ENCODE measurements around the gene EBPL.

Gene EBPL

DNA sequence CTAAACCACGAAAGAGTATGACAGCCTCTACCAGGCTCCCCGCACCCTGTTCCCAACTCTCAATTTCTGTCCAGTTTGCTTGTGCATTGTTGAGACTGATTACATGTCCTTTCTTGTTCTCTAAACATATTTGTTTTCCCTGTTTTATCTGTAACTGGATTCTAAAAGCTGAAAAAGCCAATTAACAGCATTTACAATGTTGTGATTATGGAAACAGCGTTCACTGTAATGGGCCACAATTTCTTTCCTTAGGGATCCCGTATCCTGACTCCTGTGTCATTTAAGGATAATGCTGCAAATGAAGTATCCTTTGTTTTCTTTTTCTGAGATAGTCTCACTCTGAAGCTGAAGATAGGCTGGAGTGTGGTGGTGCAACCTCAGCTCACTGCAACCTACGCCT is 20.5 kb downstream of the EBPL start:
- DNase-seq: no peak

DNA sequence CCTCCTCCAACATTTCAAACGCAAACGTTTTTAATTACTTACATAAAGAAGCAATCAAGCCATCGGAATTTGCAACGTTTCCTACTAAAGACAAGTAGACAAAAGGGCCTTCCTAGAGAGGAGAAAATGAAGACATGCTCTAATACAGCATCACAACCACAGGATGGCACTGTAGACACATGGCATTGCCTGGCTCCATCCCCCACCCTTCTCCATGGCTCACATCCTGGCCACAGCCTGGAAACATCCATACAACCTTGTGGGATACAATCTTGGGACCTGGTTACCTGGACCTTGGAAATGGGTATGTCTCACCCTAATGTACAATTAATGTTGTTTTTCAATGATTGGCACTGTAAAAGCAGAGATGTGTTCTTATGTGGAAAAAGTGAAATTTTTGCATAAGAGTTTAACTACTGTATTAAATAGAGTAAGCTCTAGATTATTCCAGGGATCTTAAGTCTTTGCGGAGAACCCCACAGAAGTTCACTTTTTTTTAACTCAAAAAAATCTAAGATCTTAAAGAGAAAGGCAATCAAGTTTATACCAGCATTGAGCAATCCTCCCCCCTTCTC is 21.5 kb downstream of the EBPL start:
- DNase-seq: peak in 1 of 2 donors; percentile 30

DNA sequence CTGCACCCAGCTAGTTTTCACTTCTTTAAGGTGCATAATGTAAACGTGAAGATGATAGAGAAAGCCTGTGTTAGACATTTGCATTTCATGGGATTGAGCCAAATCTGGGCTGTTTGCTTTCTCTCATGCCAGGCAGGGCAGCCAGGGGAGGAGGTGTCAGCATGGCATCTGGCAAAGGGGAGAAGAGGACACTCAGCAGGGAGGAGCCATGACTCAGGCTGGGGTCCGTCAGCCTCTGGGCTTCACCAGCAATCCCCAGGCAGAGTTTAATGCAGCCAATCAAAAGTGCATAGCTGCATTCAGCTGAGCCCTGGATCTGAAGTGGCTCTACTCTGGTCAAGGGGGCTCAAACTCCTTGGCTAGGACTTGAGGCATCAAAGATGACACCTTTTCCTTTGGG is 23.5 kb downstream of the EBPL start:
- DNase-seq: no peak

DNA sequence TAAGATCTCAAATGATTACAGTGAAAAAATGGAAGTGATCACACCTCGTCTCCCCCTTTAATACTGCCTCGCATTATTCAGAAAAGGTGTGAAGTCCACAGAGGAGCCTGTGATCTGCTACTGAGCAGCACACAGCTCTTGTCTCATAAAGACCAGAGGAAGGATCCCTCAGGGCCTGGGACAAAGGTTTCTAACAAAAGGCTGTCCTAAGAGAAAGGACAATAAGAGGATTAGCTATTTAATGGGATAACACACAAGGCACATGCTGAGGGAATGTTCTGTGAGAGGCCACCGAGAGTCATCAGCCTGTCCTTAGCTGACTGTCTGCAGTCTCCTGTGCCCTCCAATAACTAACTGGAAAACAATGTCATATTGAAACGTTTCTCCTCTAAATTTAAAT is 26.7 kb downstream of the EBPL start:
- no peak for DNase-seq

DNA sequence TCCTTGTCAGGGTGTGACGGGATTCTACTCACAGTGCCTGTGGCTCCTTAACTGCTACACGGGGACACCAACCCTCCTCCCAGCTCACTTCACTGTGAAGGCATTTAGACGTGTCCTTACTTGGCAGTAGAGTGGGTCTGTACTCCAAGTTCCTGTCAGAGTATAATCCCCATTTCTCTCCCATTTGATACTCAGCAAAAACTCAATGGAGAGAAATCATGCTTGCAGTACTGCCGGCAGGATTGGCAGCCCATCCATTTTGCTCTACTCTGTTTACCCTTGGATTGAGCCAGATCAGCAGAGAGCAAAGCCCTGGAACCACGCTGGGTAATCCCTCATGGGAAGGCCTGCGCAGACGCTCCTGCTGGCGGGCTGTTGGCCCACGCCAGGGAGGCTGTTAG is 34.0 kb downstream of the EBPL start:
- DNase-seq: no peak

DNA sequence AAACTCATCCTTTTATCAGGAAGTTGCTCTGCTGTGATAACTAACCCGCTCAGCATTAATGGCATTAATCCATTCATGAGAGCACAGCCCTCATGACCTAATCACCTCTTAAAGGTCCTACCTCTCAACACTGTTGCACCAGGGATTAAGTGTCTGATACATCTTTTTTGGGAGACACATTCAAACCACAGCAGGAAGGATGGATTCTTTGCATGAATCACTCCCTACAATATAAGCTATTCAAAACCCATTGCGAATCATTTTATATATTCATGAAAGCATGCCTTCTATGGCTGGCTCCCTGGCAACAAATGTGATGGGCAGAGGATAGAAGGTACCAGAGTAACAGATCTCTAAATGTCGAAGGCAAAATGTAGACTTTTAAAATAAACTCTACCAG is 35.4 kb downstream of the EBPL start:
- DNase-seq: no peak

DNA sequence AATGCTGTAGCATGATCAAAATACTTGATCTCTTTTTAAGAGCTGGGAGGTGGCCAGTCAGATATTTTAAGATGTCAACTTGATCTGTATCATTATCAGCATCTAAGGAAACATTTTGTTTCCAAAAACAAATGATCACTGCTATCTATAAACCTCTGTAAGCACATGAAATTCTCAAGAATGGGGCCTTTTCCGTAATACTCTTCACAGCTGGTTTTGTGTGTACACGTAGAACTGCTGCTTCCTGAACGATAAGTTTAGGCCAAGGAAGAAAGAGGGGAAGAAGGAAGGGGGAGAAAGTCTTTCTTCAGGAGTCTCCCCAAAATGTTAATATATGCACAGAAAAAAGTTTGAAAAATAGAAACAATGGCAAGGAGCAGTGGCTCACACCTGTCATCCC is 37.3 kb downstream of the EBPL start:
- no peak for DNase-seq

DNA sequence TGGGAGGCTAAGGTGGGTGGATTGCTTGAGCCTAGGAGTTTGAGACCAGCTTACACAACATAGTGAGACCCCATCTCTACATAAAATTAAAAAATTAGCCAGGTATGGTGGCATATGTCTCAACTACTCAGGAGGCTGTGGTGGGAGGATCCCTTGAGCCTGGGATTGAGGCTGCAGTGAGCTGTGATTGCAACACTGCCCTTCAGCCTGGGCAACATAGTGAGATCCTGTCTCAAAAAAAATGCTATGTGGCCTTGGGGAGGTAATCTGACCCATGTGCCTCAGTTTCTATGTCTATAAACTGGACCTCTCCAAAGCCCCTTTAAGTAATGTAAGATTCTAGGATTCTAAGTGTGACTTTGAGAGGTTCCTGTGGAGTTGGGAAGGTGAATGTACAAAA is 37.8 kb downstream of the EBPL start:
- no peak for DNase-seq

DNA sequence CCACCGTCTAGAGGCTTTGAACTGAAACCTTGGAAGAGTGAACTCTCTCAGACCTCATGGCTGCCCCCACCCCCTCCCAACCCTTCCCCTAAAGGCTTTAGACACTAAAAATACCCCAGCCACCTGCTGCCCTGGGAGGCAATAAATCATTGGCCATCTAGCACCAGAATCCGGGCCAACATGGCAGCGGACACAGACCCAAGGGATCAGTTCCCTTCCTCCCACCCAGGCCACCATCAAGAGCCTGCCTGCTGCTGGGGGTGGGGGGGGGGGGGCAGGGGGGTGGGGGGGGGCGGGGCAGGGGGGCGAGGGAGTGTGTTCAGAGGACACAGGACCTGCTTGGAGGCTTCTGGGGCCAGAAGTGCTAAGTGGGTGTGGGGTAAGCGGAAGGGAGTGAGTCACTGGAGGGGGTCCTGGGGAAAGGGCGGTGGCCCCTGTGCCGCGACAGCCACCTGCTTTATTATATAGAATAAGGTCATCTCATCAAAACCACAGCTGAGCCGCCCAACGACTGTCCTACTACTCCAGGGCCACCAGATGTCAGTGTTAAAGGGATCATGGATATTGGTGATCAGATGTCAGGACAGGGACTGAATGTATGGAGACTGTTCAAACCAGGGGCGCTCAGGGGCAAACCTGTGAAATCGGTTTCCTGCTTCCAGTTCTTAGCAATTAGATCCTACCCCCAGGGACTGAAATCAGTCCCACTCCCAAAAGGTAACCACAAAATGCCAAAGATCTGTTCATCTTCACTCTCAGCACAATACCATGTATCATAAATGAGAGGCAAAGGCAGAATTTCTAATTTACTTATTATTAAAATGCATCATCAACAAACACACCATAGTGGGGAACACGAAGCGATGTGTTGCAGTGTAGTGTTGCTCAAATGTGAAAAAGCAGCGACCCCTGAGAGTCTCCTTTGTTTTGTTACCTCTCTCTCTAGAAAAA is 38.7 kb downstream of the EBPL start:
- DNase-seq: peak in 1 of 2 donors; percentile 22

DNA sequence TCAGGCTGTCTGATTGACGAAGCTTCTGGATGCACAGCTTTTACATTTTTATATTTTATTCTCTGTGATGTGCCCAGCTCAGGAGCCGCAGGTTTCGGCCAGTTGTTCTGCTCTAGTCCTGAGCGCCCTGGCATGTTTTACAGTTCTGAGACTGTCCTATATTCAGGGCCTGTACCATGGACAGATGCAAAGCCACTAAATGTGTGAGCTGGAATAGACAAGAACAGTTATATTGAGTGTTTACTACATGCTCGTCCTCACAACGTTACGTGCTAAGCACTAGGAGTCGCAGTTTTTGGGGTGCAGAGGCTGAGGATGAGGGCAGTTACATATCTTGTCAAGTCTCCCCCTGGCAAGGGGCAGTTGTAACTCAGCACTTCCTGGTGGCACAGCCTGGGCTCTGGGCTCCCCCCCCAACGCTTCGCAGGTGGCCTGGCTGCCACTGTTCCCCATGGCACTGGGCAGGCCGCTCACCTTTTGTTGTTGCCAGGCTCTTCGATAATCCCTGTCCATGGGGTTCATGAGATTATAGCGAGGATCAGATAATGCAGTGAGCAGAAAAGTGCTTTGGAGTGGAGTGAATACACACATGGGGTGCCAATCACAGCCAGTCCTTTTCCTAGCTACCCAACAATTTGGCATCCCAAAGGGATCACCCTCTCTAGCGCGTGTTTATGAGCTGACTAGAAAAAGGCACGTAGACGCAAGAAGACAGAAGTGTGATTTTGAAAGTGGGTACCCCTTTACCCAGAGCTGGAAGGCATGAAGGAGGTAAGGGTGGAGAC is 39.5 kb downstream of the EBPL start:
- no peak for DNase-seq

DNA sequence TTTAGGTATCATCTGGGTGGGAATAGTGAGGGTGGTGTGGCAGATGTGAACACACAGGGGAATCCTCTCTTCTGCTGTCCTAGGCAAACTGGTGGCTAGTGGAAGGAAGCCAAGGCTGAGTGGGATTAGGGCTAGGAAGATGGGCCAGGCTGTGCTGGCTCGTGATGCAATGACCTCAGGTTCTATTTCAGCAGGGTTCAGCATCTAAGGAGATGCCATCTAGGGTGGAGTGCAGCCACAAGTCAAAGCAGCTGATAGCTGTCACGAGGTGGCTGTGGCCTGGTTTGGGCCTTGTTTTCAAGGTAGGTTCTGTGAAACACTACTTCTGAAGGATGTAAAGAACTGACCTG is 41.3 kb downstream of the EBPL start:
- no peak for DNase-seq

DNA sequence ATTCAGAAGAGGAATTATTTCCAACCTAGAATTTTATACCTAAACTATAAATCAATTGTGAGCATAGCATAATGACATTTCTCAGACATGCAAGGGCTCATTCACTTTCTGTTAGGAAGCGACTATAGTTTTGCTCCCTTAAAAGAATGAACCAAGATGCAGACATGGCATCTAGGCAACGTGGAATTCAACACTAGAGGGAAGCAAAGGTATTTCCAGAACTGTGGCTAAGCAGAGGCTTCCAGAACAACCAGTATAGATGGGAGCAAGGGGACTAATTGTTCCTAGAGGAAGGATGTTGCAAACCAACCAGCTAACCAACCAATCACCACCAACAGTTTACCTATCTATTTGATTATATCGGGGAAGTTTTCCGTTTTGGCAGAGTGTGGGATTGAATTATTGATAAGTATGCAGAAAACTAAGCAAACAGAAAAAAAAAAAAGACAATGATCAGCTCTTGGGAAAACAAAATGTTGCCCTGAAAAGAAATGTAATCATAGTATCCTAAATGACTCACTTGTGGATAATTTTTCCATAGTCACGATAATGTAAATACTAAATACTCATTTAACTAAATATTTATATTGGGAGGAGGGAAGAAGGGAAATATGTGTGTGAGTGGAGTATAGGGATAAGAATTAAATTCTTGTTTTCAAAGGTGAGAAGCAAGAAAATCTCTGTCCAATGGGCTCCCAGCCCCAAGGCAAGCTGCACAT is 41.9 kb downstream of the EBPL start:
- DNase-seq: no peak

DNA sequence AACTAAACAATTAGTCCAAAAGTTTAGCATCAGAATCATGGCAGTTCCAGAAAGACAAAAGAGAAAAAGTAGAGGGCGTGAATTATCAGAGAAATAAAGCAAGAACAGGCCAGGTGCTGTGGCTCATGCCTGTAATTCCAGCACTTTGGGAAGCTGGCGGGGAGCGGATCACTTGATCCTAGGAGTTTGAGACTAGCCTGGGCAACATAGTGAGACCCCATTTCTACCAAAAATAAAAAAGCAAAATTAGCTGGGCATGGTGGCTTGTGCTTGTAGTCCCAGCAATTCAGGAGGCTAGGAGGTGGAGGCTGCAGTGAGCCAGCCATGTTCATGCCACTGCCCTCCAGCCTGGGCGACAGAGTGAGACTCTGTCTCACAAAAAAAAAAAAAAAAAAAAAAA is 44.6 kb downstream of the EBPL start:
- no peak for DNase-seq

DNA sequence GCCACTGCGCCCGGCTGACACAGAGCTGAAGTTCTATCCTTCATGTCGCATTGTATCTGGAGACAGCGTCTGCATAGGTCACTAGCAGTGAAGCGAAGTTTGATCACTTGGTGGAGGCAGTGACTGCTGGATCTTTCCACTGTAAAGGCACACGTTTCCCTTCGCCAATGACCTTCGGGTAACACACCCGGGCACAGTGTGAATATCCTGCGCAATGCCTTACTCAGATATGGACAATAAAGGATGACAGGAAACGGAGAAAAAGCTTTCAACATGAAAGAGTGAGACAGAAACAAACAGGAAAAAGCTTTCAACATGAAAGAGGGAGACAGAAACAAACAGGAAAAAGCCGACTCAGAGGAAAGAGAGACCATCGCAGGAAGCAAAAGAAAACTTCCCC is 45.8 kb downstream of the EBPL start:
- no peak for DNase-seq

DNA sequence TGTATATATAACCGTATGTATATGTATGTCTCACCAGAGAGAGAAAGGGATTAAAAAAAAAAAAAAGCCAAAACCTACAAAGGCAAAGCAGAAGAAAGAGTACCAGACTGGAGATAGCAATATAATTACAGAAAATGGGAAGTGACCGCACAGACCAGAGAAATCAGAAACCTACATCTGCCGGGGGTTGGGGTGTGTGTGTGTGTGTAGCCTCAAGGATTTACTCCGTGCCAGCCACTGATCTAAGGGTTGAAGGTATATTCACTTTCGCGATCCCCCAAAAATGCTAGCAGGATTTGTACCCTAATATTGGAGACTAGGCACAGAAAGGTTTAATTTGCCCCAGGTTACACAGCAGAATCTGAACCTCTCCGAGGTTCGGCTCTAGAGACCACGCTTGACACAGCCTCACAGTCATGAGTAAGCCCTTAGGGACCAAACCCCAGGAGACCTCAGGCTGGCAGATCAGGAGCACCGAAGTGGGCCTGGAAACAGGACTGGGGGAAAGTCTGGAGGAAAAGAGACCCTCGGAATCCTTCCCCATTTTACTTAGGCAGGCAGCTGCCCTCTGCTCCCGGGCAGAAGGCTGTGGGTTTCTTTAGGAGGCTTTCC is 48.1 kb downstream of the EBPL start:
- DNase-seq: no peak

DNA sequence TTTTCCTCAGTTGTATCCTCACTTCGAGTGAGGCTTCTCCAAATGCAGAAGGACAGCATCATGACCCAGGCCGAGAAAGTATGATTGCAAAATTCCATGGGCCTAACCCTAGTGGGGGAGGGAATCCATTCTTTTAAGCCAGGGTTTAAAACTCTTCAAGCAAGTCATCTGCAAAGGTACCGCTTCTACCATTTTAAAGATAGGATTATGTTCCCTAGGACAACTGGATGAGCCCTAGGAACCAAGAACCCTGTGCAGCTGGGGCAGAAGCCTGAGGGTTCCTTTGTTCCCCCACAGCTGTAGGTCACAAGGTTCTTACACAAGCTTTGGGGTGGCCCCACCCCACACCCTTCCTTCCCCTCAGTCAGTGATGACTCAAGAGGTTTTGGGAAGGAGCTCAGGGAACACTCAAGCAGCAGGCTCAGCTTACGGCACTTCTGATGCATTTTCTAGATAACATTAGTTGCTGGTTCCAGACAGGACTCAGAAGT is 49.4 kb downstream of the EBPL start:
- DNase-seq: no peak

DNA sequence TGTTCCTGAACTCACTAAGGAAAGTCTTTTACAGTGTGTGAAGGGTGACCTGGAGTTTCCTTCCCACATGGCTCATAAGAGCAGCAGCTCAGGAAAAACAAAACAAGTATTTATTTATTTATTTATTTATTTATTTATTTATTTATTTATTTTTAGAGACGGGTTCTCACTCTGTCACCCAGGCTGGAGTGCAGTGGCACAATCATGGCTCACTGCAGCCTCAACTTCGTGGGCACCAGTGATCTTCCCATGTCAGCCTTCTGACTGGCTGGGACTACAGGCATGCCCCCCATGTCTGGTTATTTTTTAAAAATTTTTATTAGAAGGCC is 52.6 kb downstream of the EBPL start:
- DNase-seq: no peak

DNA sequence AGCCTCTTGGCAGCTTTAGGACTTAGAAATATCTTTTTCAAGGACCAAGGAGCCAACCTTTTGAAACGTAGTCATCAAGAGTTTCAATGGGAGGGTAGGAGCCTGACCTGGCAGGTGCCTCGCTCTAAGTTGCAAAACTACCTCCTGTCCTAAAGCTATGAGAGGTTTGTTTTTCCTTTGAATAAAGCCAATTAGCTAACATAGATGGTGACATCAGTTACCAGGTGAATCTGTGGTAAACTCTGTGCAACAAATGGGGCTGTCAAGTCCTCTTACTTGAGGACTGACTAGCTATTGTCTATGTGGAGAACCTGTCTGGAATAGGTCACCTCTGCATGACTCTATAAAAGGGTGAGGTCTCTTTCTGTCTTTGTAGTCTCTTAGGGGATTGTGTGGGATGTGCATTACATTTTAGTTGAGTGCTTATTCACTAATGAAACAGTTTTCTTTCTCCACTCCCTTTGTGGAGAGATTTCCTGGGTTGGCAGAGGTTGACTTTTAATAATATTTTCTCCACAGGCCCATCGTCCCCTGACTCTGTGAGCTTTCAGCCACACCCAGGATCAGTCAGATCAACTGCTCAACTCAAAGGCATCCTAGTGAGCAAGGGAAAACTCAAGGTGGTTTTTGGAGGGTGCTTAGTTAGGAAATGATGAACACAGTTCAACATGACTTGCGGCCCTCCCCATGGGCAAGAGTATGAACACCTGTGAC is 53.1 kb downstream of the EBPL start:
- DNase-seq: no peak

DNA sequence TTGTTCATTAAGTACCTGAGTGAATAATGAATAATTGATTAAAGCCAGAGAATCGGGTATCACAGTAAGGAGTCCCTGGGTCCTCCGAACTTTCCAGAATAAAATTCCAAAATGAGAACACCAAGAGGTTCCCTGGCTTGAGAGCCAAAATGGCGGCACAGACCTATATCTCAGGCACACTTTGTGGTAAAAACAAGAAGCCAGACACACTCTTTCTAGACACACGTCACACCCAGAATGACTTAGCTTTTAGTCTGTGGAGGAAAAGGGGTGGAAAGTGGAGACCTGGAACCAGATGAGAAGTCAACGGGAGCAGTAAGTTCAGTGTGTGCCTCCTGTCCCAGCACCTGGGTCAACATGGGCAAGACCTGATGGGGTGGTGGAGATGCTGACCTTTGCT is 54.6 kb downstream of the EBPL start:
- DNase-seq: no peak

DNA sequence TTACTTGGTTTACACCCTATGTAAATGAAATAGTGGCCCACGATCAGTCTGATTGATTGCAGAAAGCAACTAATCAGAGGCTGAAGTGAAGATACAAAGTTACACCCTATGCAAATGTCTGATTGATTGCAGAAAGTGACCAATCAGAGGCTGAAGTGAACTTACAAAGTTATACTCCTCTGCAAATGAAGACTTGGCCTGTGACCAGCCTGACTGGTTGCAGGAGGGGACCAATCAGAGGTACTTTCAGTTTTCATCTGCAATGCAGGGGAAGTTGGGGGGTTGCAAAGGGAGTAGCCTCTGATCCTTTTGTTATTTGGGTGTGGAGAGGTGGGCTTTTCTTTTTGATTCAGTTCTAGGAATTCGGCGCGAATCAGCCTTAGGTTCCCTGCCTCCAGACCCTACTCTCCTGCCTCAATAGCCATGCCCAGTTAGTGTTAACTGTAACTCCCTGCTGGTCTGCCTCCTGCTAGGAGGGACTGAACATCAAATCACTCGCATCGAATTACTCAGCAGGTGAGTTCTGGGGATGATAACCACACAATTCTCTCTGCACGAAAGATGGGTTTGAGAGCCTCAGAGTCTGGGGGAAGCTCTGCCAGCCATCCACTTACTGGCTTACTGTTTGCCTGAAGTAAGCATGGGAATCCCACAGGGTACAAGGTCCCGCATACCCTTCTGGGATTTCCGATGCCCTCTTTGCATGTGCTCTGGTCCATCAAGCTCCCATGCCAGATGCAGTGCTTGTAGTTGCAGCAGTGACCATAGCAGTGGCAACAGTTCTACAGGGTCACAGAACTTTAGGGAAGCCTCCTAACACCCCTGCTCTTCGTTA is 55.5 kb downstream of the EBPL start:
- DNase-seq: no peak

DNA sequence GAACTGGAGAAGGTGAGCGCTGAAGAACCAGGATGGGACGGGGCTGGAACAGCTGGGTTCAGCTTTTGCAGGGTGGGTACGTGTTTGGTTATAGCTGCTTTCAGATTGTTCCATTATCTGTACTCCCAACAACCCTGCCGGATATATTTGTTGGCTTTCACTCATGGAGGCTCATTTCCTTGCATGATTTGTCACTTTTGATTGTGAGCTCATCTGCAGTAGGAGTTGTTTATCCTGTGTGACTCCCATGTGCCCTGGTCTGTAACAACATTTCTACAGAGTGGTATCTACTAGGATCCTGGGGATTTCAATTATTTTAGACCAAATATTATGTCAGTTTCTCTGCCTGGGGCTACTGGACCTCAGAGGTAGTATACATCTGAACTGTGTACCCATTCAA is 57.6 kb downstream of the EBPL start:
- DNase-seq: no peak
